GM21381 (cell line): Measurements from ENCODE around the gene HS3ST3A1.

Experiments used
- ATAC-seq: cut with Tn5 transposase; IDR thresholded peaks from one replicate; pipeline ENCODE4 v1.9.1; 2021; ENCODE audit warnings: mild to moderate bottlenecking, moderate library complexity; ENCODE audit not compliant: unreplicated experiment

HS3ST3A1 gene

DNA sequence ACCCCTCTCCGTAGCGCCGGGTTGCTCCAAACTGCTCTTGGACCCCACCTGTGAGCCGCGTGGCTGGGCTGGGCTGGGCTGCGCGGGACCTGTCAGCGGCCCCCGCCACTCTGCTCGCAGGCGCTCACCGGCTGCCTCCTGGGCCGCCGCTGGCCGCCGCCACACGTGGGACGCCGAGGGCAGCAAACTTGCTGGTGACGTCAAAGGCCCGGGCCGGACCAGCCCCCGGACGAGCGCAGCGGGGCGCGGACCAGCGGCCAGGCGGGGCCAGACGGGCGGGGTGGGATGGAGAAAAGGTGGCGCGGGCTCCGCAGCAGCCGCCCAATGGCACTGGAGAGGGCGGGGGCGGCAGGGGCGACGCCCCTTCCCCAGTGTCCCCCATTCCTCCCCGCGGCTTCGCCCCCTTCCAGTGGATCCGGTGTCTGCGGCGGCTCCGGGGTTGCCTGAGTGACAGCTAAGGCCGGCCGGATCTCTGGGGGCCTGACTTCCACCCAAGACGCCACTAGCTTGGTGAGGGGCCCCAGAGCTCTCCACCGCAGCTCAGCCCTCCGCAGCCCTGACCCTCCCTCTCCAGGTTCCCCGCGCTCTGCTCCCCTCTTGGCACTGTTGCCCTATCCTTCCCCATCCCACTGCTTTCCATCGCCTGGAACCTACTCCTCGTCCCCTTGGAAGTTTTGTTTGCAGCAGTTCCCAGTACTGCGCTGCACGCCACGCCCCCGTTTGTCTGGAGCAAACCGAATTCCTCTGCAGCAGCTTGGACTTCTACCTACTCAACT lies at the start of gene HS3ST3A1:
Gene HS3ST3A1, minus strand, starts transcription at position 154 of the 776 bp plus-strand sequence. CDS start 800 bp downstream, outside the sequence.
- ATAC-seq, result no peak

GRCh38 chr17:13650096-13650675 lies 48.5 kb upstream of the HS3ST3A1 start:
- ATAC-seq, result no peak

DNA sequence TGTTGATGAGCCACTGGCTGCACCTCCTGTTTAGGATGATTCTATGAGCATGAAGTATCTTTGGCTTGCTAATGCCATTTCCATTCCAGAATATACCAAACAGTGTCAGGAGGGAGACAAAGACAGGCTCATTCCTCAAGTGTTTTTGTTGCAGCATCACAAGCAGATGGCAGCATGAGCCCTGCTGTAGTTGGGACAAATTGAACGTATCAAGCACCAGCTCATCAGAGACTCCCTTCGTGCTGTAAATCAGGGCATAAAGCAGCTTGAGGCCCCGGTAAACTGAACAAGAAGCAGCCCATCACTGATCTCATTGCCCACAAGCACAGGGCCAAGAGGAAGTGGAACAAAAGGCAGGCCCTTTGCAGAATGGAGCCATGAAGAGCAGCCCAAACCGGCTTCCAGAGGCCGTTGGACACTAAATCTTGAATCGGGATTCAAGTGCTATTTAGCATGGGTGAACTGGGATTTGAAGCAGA lies 45.9 kb upstream of the HS3ST3A1 start:
- no peak for ATAC-seq

GRCh38 chr17:13646969-13647542 lies 45.3 kb upstream of the HS3ST3A1 start:
- no peak for ATAC-seq

GRCh38 chr17:13646411-13646810 lies 44.7 kb upstream of the HS3ST3A1 start:
- no peak for ATAC-seq

DNA sequence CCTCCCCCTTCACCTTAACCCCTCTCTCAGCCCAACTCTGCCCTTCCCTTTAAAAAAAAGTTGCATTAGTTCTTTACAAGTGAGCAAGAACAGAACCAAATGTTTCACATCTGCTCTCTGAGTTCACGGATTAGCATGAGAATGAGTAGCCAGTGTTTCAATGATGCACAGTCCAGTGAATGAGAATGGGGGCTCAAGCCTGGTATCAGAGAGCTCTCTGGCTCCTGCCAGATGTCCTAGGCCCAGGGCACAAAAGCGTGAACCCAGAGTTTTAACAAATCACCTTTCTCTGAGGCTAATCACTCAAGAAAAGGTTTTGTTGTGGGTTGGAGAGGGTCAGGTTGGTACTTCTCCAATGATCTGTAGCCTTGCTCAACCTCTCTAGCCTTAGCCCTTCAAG lies 41.5 kb upstream of the HS3ST3A1 start:
- no peak for ATAC-seq

DNA sequence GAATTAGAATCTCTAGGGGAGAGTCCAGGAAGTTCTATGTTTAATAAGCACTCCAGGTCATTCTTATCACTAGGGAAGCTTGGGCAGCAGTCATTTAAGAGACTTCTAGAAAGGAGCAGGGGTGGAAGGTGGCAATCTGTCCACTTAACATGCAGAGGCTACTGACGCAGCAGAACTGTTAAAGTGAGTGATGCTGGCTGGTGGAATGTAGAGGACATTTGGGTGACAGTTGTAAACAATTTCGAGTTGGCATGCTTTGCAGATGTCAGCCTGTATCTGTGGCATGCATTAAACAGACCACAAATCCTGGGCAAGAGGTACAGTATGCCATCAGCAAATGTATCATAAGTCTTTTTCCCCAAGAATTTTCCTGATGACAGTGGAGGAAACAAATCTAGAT lies 40.5 kb upstream of the HS3ST3A1 start:
- ATAC-seq, result no peak

DNA sequence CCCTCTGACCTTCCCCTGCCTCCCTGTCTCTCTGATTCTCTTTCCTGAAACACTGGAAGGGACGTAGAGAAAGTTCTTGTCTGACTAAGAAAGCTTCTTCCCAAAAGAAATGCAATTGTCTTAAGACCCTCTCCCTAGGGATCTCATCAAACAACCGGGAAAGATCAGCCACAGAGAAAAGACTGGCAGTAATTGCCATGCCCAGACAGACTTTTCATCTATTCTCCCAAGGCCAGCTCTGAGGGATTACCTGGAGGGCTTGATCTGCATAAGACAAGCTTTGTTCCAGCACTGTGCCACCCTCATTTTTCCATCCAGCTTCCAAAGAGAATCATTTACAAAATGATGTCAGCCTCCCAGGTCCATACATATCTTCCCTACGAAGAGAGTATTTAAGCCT lies 38.8 kb upstream of the HS3ST3A1 start:
- no peak for ATAC-seq

DNA sequence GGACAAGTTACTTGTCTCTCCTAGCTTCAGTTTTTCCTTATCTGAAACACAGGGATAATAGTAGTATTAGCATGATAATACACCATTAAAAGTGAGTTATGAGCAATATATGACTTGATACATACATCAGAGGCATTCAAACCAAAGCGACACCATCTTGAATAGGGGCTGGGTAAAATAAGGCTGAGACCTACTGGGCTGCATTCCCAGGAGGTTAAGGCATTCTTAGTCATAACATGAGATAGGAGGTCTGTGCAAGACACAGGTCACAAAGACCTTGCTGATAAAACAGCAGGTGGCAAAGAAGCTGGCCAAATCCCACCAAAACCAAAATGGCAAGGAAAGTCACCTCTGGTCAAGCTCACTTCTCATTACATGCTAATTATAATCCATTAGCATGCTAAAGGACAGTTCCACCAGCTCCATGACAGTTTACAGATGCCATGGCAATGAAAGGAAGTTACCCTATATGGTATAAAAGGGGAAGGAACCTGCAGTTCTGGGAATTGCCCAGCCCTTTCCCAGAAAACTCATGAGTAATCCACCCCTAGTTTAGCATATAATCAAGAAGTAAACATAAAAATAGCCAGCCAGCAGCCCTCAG lies 37.2 kb upstream of the HS3ST3A1 start:
- ATAC-seq, result no peak

DNA sequence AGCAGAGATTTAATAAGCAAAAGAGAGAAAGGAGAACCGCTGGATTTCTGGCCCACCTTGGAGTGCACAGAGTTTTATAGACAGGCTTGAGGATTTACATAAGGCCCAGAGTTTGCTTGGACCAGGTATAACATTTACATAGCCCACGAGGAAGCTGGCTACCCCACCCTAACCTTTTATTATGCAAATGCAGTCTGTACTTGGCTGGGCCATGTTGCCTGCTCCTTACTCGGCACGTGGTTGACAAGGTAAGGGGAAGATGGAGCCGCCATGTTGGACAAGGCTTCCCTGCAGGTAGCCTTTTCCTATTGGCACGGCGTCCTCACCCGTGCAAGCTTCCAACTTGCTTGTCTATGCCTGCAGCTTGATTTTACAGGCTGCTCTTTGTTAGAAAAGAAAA lies 35.2 kb upstream of the HS3ST3A1 start:
- no peak for ATAC-seq

DNA sequence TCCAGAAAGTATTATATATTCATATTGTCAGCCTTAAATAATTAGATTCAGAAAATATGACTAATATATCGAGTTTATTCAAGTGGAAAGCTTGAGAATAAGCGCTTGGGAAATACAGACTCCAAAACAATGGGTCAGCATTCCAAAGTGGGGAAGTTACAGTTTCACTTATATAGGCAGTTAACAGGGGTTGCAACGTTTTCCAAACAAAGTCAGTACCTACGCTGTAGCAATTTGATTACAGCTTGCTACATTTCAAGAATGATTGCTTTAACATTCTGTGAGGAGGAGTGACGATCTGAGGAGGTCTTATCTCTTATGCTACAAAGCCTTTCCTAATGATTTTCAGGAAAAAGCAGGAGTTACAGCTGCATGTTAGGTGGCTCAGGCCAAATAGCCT lies 34.2 kb upstream of the HS3ST3A1 start:
- no peak for ATAC-seq

DNA sequence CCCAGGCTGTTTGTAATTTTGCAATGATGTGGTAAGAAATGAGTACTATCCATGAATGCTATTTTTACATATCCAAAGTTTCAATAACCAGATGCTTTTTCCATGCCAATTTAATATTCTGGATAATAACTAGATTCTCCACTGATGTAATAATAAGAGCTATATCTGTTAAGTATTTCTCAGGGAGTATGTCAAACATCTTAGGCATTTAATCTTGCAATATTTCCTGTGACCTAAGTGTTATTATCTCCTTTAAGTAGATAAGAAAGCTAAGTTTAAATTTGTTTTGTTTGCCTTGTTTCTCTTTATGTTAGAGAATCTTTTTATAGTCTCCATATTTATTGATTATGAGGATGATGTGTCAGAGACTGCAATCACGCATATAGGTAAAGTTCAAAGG lies 32.3 kb upstream of the HS3ST3A1 start:
- ATAC-seq, result no peak

- ATAC-seq, result no peak
Observed at GRCh38 chr17:13631529-13631928, 29.8 kb upstream of the HS3ST3A1 start.

GRCh38 chr17:13626703-13627102 lies 25.0 kb upstream of the HS3ST3A1 start:
- no peak for ATAC-seq

GRCh38 chr17:13619462-13619861 lies 17.7 kb upstream of the HS3ST3A1 start:
- no peak for ATAC-seq

DNA sequence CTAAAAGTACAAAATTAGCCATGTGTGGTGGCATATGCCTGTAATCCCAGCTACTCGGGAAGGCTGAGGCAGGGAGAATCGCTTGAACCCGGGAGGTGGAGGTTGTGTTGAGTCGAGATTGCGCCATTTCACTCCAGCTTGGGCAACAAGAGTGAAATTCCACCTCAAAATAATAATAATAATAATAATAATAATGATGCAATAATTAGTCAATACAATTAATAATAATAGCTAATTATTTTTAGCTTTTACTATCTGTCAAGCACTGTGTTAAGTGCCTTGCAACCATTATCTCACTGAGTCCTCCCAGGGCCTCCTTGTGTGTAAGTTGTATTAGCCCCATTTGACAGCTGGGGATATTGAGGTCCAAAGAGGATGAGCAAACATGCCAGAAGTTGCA lies 14.3 kb upstream of the HS3ST3A1 start:
- ATAC-seq, result no peak

GRCh38 chr17:13609941-13610340 lies 8.2 kb upstream of the HS3ST3A1 start:
- ATAC-seq, result no peak

- no peak for ATAC-seq
Observed at GRCh38 chr17:13601322-13601775, 380 bp downstream of the HS3ST3A1 start.

GRCh38 chr17:13600475-13601321 lies 1.0 kb downstream of the HS3ST3A1 start:
- ATAC-seq, result no peak

DNA sequence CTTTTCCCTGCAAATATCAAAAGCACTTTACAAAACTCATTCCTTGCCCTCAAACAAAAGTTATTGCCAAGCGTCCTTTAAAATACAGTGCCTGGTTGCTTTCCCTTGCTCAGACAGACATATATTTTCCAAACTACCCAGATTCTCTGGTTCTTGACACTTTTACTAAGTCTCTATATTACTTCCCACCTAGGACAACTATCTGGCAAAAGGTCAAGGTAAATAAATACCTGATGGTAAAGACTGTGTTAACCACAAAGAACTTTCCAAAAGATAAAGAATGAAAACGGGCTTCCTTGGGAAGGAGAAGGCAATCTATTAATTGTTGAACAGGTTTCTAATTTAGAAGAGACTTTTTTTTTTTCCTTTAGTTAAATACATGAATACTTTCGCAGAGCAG lies 1.9 kb downstream of the HS3ST3A1 start:
- ATAC-seq, result no peak

DNA sequence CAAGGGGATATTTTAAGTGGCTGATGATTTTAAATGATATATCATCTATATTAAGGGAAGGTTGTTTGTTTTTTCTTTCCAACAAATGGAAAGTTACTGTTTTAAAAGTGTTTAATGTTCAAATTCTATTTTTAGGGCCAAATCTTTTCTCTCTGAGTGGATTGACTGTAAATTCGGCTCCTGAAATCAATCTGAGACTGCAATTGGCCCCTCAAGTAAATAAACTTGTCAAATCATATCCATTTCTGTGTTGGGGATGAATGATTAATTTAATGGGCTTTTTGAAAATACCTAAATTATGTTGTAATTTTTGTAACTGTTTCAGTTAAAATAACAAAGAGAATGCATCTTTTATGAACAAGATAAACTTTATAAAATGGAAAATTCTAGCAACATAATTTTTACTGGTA lies 2.6 kb downstream of the HS3ST3A1 start:
- no peak for ATAC-seq
